K562 (cell line): ENCODE measurements around the gene VPS35L. TPM values are rescaled to one million over a fixed set of nuclear protein-coding genes. Genes with fewer than 3 reads are reported as not detected.
A peak's percentile ranks its signal among the peaks of the same experiment; 100 is the strongest.

Source experiments
- ATAC-seq: fragments of 200-7000 bp; cut with Tn5 transposase; 3 replicates; pipeline ENCODE4 v1.9.1; 2020; ENCODE audit warnings: moderate library complexity
- BruUV-seq: library from RNA; stranded (reverse); fragments of 400-500 nt; replicated peaks from 2 replicates; lab custom pipeline; 2021; lab: Mats Ljungman, UMichigan
- CTCF ChIA-PET: fragments of 300-600 bp; formaldehyde crosslinking; extraction: SDS; loops from one replicate; lab custom pipeline; 2021; ENCODE audit warnings: low intra/inter-chr PET ratio; lab: Yijun Ruan, JAX
- POLR2A ChIA-PET: fragments of 300-600, 350-650 bp; sonication (Branson Sonifier 250); formaldehyde crosslinking; extraction: SDS; loops from one replicate; lab custom pipeline; 2021; ENCODE audit warnings: antibody characterized with exemption, inconsistent platforms; lab: Yijun Ruan, JAX
- DNase-seq, 4 experiments: peaks; one replicate each; pipeline versions ENCODE4 v3.0.0 to v3.0.0-alpha.2; 2011 to 2018; ENCODE audit warnings: low spot score in 3 of 4, mixed read lengths in 3 of 4; ENCODE audit errors: extremely low read depth in 1 of 4
- FAIRE-seq: peaks from 2 replicates; lab custom pipeline; 2011; peaks lifted over from hg19 to GRCh38; lab: Jason Lieb, UNC
- H2AFZ ChIP-seq: 2 replicates; pipeline ENCODE4 v1.6.0; 2011; ENCODE audit warnings: low read depth, low read length, control low read depth, inconsistent platforms
- H3K27ac ChIP-seq: fragments of 200-600 bp; 3 replicates; pipeline ENCODE4 v1.8.0; 2011; ENCODE audit warnings: low read depth, mild to moderate bottlenecking, control low read depth, inconsistent platforms, low read length, moderate library complexity, mixed read lengths; ENCODE audit errors: extremely low read depth
- H3K27me3 ChIP-seq, 2 experiments: fragments of 300-600 bp in 1 of 2; 2 replicates in 1 of 2; 3 replicates in 1 of 2; pipeline versions ENCODE4 v1.6.0 to v1.8.0; 2011; ENCODE audit warnings: inconsistent platforms in 2 of 2, low read length in 2 of 2, mild to moderate bottlenecking in 1 of 2, mixed read lengths in 1 of 2, moderate library complexity in 1 of 2; ENCODE audit not compliant: control insufficient read depth in 2 of 2, insufficient read depth in 2 of 2
- H3K36me3 ChIP-seq: fragments of 300-600 bp; 3 replicates; pipeline ENCODE4 v1.8.0; 2011; ENCODE audit warnings: mild to moderate bottlenecking, low read length, inconsistent platforms; ENCODE audit not compliant: control insufficient read depth, insufficient read depth
- H3K4me1 ChIP-seq, 2 experiments: fragments of 200-600 bp in 1 of 2; replicated peaks in 1 of 2; 2 replicates in 1 of 2; 3 replicates in 1 of 2; pipeline versions ENCODE4 v1.5.1 to v1.8.0; 2011; ENCODE audit warnings: inconsistent platforms in 2 of 2, low read length in 2 of 2, mild to moderate bottlenecking in 1 of 2, mixed read lengths in 1 of 2, moderate library complexity in 1 of 2; ENCODE audit not compliant: control insufficient read depth in 2 of 2, insufficient read depth in 2 of 2
- H3K4me2 ChIP-seq: 2 replicates; pipeline ENCODE4 v1.6.1; 2011; ENCODE audit warnings: low read length, control low read depth, inconsistent platforms, mixed read lengths; ENCODE audit not compliant: insufficient read depth
- H3K4me3 ChIP-seq: fragments of 200-600 bp; sonication (generic), shearing (Covaris generic); 2 replicates; pipeline ENCODE4 v1.5.1; 2016; ENCODE audit warnings: control low read depth, inconsistent platforms
- H3K79me2 ChIP-seq: fragments of 200-600 bp; 3 replicates; pipeline ENCODE4 v1.8.0; 2011; ENCODE audit warnings: low read length, inconsistent platforms; ENCODE audit not compliant: control insufficient read depth, insufficient read depth
- H3K9ac ChIP-seq, 2 experiments: 2 replicates each; pipeline versions ENCODE4 v1.6.0 to v1.6.1; 2011; ENCODE audit warnings: low read depth in 2 of 2, low read length in 2 of 2, control low read depth in 1 of 2, inconsistent platforms in 1 of 2, mild to moderate bottlenecking in 1 of 2, mixed read lengths in 1 of 2; ENCODE audit not compliant: insufficient read depth in 1 of 2
- H3K9me1 ChIP-seq: one replicate; pipeline ENCODE4 v1.6.0; 2011; ENCODE audit warnings: inconsistent platforms, mild to moderate bottlenecking, low read length, moderate library complexity; ENCODE audit not compliant: control insufficient read depth, insufficient read depth
- H3K9me3 ChIP-seq: replicated peaks from 2 replicates; pipeline ENCODE4 v1.5.1; 2011; ENCODE audit warnings: low read depth, low read length, inconsistent platforms; ENCODE audit not compliant: control insufficient read depth, insufficient read depth
- H4K20me1 ChIP-seq: replicated peaks from 2 replicates; pipeline ENCODE4 v1.6.1; 2011; ENCODE audit warnings: low read length, inconsistent platforms, mixed read lengths; ENCODE audit not compliant: control insufficient read depth, insufficient read depth
- CREBBP ChIP-seq: IDR thresholded peaks from one replicate; pipeline ENCODE4 v1.6.1; 2012; ENCODE audit warnings: low read depth, mild to moderate bottlenecking, control low read depth, inconsistent platforms, low read length
- DACH1 ChIP-seq: fragments of 450-650 bp; IDR thresholded peaks from 2 replicates; pipeline ENCODE4 v1.6.1; 2018; ENCODE audit not compliant: partially characterized antibody
- KHSRP ChIP-seq: fragments of 450-650 bp; IDR thresholded peaks from 2 replicates; pipeline ENCODE4 v1.6.1; 2017
- PHTF2 ChIP-seq: fragments of 250-450 bp; sonication (Bioruptor Pico); IDR thresholded peaks from 2 replicates; pipeline ENCODE4 v1.5.0; 2021; ENCODE audit warnings: mild to moderate bottlenecking
- POLR2G ChIP-seq: fragments of 200-400 bp; formaldehyde crosslinking; IDR thresholded peaks from 2 replicates; pipeline ENCODE4 v1.6.1; 2017; ENCODE audit warnings: low read depth, mild to moderate bottlenecking, antibody characterized with exemption, low read length, moderate library complexity
- SIN3B ChIP-seq: fragments of 450-650 bp; IDR thresholded peaks from 2 replicates; pipeline ENCODE4 v1.6.1; 2017; ENCODE audit warnings: low read depth, mild to moderate bottlenecking, moderate library complexity
- ZNF239 ChIP-seq: fragments of 250-450 bp; sonication (Bioruptor Pico); IDR thresholded peaks from 2 replicates; pipeline ENCODE4 v1.4.0; 2020; ENCODE audit warnings: mild to moderate bottlenecking
- WGBS: fragments of 100-300 bp; shearing (Covaris generic); methylation state at CpG from one replicate; pipeline ENCODE4 v1.1.6; 2016; ENCODE audit warnings: low coverage, mixed read lengths; ENCODE audit not compliant: insufficient coverage; ENCODE audit errors: missing lambda C conversion rate; 5-methylcytosine and 5-hydroxymethylcytosine counted together
- in situ Hi-C: fragments of 300-500 bp; cut with MboI; formaldehyde crosslinking; loops from 4 replicates; pipeline ENCODE4 v1.15.0; 2018; ENCODE audit warnings: inconsistent platforms, mixed read lengths
- intact Hi-C: fragments of 100-400 bp; cut with micrococcal nuclease; formaldehyde crosslinking; loops from 2 replicates; pipeline ENCODE4 v1.14.2; 2022
- polyA plus RNA-seq, 8 experiments: library from polyadenylated mRNA; depleted of rRNA in 4 of 8; stranded (reverse) in 5 of 8; unstranded in 3 of 8; fragments of >200 nt; fragmentation: Nextera tagmentation in 2 of 8; fragmentation: Illumina TruSeq in 1 of 8; extraction: Ambion mirVana in 2 of 8; extraction: Trizol in 1 of 8; gene quantifications; 2 replicates each; pipeline versions ENCODE4 v1.2.1 to v1.2.3, GENCODE V29; 2011 to 2014; ENCODE audit warnings: inconsistent platforms in 1 of 8, missing spikeins in 1 of 8
- total RNA-seq, 7 experiments: library from RNA; depleted of rRNA in 6 of 7; stranded (reverse); fragments of >200 nt in 6 of 7; fragmentation: Illumina TruSeq in 2 of 7; extraction: Trizol in 2 of 7; gene quantifications; 2 replicates each; pipeline versions ENCODE4 v1.2.1 to v1.2.3, GENCODE V29; 2011 to 2021; ENCODE audit warnings: low replicate concordance in 1 of 7

VPS35L gene
- total and polyA plus RNA-seq, 9 of the 15 experiments (the other 6 are each of a cell fraction or from before 2014, with no cell fraction given) = 10.2 to 30.4 (median 20.1) TPM

- Histone ChIP-seq H3K79me2 (no peaks in the 10 kb centered on the region; the same call in 2 of the 3 replicates), H3K4me1 (peaks cover 6 to 9% of the 10 kb centered on the region in 2 experiments; a peak in 4 of 5 replicates), H3K9ac (no peak overlapping the region), H3K27me3 (no peaks in the 10 kb centered on the region), H3K9me3 (no peaks in the 10 kb centered on the region), H3K27ac (no peak overlapping the region), H3K9me1 (no peaks in the 10 kb centered on the region), H3K36me3 (peaks cover 62% of the 10 kb centered on the region), H2AFZ (no peak overlapping the region), H4K20me1 (peaks cover 11% of the 10 kb centered on the region; the same call in 1 of the 2 replicates), H3K4me2 (no peak overlapping the region), H3K4me3 (no peak overlapping the region)
- 93% methylated on average over 5 of the region's 8 CpGs for WGBS
- ATAC-seq (no peak), DNase-seq (no peak), FAIRE-seq (no peak)
- no peak for TF ChIP-seq SIN3B
- no peak for TF ChIP-seq KHSRP
- peak; percentile 52; the same call in 1 of the 2 replicates for TF ChIP-seq POLR2G
- ChIA-PET POLR2A (interaction anchor here (0.6 to 2.1 kb wide), 4 partner anchors 9 to 256 kb away, joined by 3 to 11 read pairs (median 4); no protein-coding TSS in a partner anchor), CTCF (no interaction called here)
- no TSS peak for BruUV-seq
- in situ Hi-C loops (no loop called here), intact Hi-C loops (no loop called here)
Observed at GRCh38 chr16:19699472-19699871, 144.0 kb downstream of the VPS35L start.

GRCh38 chr16:19700319-19700781, 144.8 kb downstream of the VPS35L start:
- ChIA-PET POLR2A (interaction anchor here (0.9 to 2.1 kb wide), 3 partner anchors 8 to 18 kb away, joined by 3 to 11 read pairs (median 3); partner anchors contain the start of genes IQCK and KNOP1), CTCF (no interaction called here)
- H3K9ac ChIP-seq = no peak overlapping the region
- no peak overlapping the region for H3K4me2 ChIP-seq
- no peak for TF ChIP-seq DACH1
- TF ChIP-seq CREBBP = no peak
- no peak for TF ChIP-seq PHTF2 (CRISPR knock-in tag)
- no peak for TF ChIP-seq ZNF239 (CRISPR knock-in tag)
- no peaks in the 10 kb centered on the region for H3K9me1 ChIP-seq
- no peak overlapping the region for H3K4me3 ChIP-seq
- no peak for FAIRE-seq
- H3K36me3 ChIP-seq = peaks cover 71% of the 10 kb centered on the region
- no peak for ATAC-seq
- in situ Hi-C loops = no loop called here
- DNase-seq = no peak
- H3K9me3 ChIP-seq = no peaks in the 10 kb centered on the region
- no peak overlapping the region for H2AFZ ChIP-seq
- H4K20me1 ChIP-seq = peaks cover 17% of the 10 kb centered on the region
- intact Hi-C loops = no loop called here
- no peak overlapping the region for H3K27ac ChIP-seq
- BruUV-seq = no TSS peak
- no peaks in the 10 kb centered on the region; the same call in 1 of the 3 replicates for H3K79me2 ChIP-seq
- 67% methylated on average over 6 of the region's 6 CpGs for WGBS
- H3K4me1 ChIP-seq = peaks cover 6 to 9% of the 10 kb centered on the region in 2 experiments; a peak in 4 of 5 replicates
- no peaks in the 10 kb centered on the region for H3K27me3 ChIP-seq
